CD4-positive, alpha-beta T cell (primary cell): ENCODE measurements around the gene AGBL1. TPM values are rescaled to one million over a fixed set of nuclear protein-coding genes. Genes with fewer than 3 reads are reported as not detected.

Experiments used
- ATAC-seq: fragments of 200-7000 bp; cut with Tn5 transposase; one replicate; pipeline ENCODE4 v1.10.0; 2022; ENCODE audit warnings: mild to moderate bottlenecking; ENCODE audit not compliant: poor library complexity
- CTCF ChIA-PET: fragments of 350-600 bp; sonication (Branson Sonifier 250); formaldehyde crosslinking; loops from one replicate; lab custom pipeline; 2021; ENCODE audit warnings: antibody characterized with exemption, inconsistent platforms; lab: Charles Lee
- POLR2A ChIA-PET: fragments of 350-600 bp; sonication (Branson Sonifier 250); formaldehyde crosslinking; loops from one replicate; lab custom pipeline; 2021; ENCODE audit warnings: antibody characterized with exemption, inconsistent platforms; lab: Charles Lee
- DNase-seq, 14 experiments: peaks; one replicate each; pipeline ENCODE4 v3.0.0-alpha.2; 2013 to 2020; ENCODE audit warnings: mixed read lengths in 2 of 14
- H3K27ac ChIP-seq, 2 donors: one replicate each; pipeline versions ENCODE4 v1.5.1 to v1.7.0; 2013; ENCODE audit warnings: low read length in 2 of 2, low read depth in 1 of 2, mild to moderate bottlenecking in 1 of 2
- H3K27me3 ChIP-seq, 2 experiments: 1 replicate in 1 of 2; 2 replicates in 1 of 2; pipeline versions ENCODE4 v1.6.1 to v1.7.0; 2013; ENCODE audit warnings: low read length in 2 of 2, control low read depth in 1 of 2, mild to moderate bottlenecking in 1 of 2, moderate library complexity in 1 of 2; ENCODE audit not compliant: insufficient read depth in 2 of 2, control insufficient read depth in 1 of 2
- H3K36me3 ChIP-seq: one replicate; pipeline ENCODE4 v1.6.1; 2013; ENCODE audit warnings: low read length, control low read depth; ENCODE audit not compliant: insufficient read depth
- H3K4me1 ChIP-seq: one replicate; pipeline ENCODE4 v1.6.1; 2013; ENCODE audit warnings: low read length, control low read depth; ENCODE audit not compliant: insufficient read depth
- H3K4me3 ChIP-seq: one replicate; pipeline ENCODE4 v1.5.1; 2013; ENCODE audit warnings: mild to moderate bottlenecking, low read length, moderate library complexity
- H3K9me3 ChIP-seq, 2 experiments: 1 replicate in 1 of 2; 2 replicates in 1 of 2; pipeline versions ENCODE4 v1.6.1 to v1.7.0; 2013; ENCODE audit warnings: low read length in 2 of 2, mild to moderate bottlenecking in 2 of 2, control low read depth in 1 of 2, moderate library complexity in 1 of 2; ENCODE audit not compliant: control insufficient read depth in 1 of 2, insufficient read depth in 1 of 2
- H3K27ac Mint-ChIP-seq: one replicate; pipeline ENCODE4 v1.8.0; 2020; ENCODE audit warnings: mixed read lengths
- H3K27me3 Mint-ChIP-seq: one replicate; pipeline ENCODE4 v1.8.0; 2021; ENCODE audit warnings: mixed read lengths
- H3K36me3 Mint-ChIP-seq: one replicate; pipeline ENCODE4 v1.8.0; 2021; ENCODE audit warnings: low read depth, mixed read lengths
- H3K4me1 Mint-ChIP-seq: one replicate; pipeline ENCODE4 v1.8.0; 2021; ENCODE audit warnings: low read depth, mixed read lengths
- H3K4me3 Mint-ChIP-seq: one replicate; pipeline ENCODE4 v1.8.0; 2020; ENCODE audit warnings: mild to moderate bottlenecking, mixed read lengths
- H3K9me3 Mint-ChIP-seq: one replicate; pipeline ENCODE4 v1.8.0; 2020; ENCODE audit warnings: mixed read lengths
- intact Hi-C, 2 experiments: fragments of 100-400 bp; cut with DNase I in 1 of 2; cut with micrococcal nuclease in 1 of 2; formaldehyde crosslinking; loops; one replicate each; pipeline versions ENCODE4 v1.15.1 to v1.9.0; 2023 to 2025; cut with DNase I, micrococcal nuclease
- total RNA-seq, 174 experiments: library from RNA in 2 of 174; stranded (reverse) in 2 of 174; gene quantifications; one replicate each; pipeline ENCODE4 v1.2.3 and lab custom pipeline; 2021 to 2026
- TF ChIP-seq, protein P1 (sequence below): fragments of 200-600 bp; IDR thresholded peaks from one replicate; pipeline ENCODE4 v1.8.0; 2022; ENCODE audit warnings: antibody characterized with exemption, mild to moderate bottlenecking

The AGBL1 gene
- total RNA-seq, 2 experiments from 2014 or later = not detected

DNA sequence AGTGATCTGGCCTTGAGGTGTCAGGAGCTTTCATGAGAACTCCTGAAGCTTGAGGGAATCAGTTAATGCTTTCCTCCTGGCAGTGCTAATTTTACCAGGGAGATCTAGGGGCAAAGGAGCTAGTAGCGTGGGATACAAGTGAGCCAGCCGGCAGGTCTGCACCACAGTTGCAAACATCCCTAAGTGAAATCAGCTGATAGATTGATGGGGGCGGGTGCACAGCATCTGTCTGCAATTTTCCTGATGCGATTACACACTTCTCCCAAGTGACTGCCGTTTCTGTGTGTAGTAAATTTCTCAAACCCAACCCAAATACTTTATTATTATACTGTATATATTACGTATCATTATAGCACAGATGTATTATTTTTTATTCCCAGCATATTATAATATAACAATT lies 304.5 kb downstream of the AGBL1 start:
- intact Hi-C loops = no loop called here
- H3K4me3 Mint-ChIP-seq = no peak overlapping the region
- no peaks in the 10 kb centered on the region for H3K9me3 ChIP-seq
- no peak for ATAC-seq
- no peaks in the 10 kb centered on the region for H3K36me3 ChIP-seq
- no peak overlapping the region for H3K27ac ChIP-seq
- peaks cover 0 to 6% of the 10 kb centered on the region in 2 experiments for H3K27me3 ChIP-seq
- peaks cover 10% of the 10 kb centered on the region for H3K27me3 Mint-ChIP-seq
- no peaks in the 10 kb centered on the region for H3K4me1 ChIP-seq
- H3K36me3 Mint-ChIP-seq = no peaks in the 10 kb centered on the region
- TF ChIP-seq, protein P1, sequence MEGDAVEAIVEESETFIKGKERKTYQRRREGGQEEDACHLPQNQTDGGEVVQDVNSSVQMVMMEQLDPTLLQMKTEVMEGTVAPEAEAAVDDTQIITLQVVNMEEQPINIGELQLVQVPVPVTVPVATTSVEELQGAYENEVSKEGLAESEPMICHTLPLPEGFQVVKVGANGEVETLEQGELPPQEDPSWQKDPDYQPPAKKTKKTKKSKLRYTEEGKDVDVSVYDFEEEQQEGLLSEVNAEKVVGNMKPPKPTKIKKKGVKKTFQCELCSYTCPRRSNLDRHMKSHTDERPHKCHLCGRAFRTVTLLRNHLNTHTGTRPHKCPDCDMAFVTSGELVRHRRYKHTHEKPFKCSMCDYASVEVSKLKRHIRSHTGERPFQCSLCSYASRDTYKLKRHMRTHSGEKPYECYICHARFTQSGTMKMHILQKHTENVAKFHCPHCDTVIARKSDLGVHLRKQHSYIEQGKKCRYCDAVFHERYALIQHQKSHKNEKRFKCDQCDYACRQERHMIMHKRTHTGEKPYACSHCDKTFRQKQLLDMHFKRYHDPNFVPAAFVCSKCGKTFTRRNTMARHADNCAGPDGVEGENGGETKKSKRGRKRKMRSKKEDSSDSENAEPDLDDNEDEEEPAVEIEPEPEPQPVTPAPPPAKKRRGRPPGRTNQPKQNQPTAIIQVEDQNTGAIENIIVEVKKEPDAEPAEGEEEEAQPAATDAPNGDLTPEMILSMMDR = no peak
- POLR2A ChIA-PET = no interaction called here
- H3K9me3 Mint-ChIP-seq = no peaks in the 10 kb centered on the region
- DNase-seq = no peak
- no peak overlapping the region for H3K27ac Mint-ChIP-seq
- no peaks in the 10 kb centered on the region for H3K4me1 Mint-ChIP-seq
- CTCF ChIA-PET = no interaction called here
- H3K4me3 ChIP-seq = no peak overlapping the region

DNA sequence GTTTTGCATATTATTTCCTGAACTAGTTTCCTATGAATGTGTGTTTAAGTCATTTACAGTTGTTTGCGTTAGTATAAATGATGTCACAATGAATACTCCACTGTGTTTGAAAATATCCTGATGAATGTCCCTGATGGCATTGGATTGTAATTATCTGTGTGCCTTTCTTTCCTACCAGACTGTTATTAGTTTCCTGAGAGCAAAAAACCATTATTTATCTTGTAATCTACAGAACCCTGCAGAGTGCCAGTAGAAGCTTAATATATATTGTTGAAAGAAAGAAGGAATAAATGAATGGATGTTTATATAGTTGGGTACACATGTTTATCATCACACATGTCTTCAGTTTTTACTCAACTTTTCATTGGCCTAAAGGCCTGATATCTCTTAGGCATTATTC lies 312.6 kb downstream of the AGBL1 start:
- peaks cover 0 to under 1% of the 10 kb centered on the region in 2 experiments for H3K27me3 ChIP-seq
- no peak for ATAC-seq
- H3K9me3 ChIP-seq = no peaks in the 10 kb centered on the region
- Mint-ChIP-seq H3K27me3 (peaks cover 7% of the 10 kb centered on the region), H3K36me3 (no peaks in the 10 kb centered on the region), H3K9me3 (no peaks in the 10 kb centered on the region), H3K27ac (no peak overlapping the region), H3K4me1 (no peaks in the 10 kb centered on the region), H3K4me3 (no peak overlapping the region)
- no peak overlapping the region for H3K4me3 ChIP-seq
- ChIA-PET POLR2A (no interaction called here), CTCF (no interaction called here)
- H3K4me1 ChIP-seq = no peaks in the 10 kb centered on the region
- TF ChIP-seq, protein P1 = no peak
- H3K36me3 ChIP-seq = no peaks in the 10 kb centered on the region
- intact Hi-C loops = no loop called here
- no peak overlapping the region for H3K27ac ChIP-seq
- DNase-seq = no peak

DNA sequence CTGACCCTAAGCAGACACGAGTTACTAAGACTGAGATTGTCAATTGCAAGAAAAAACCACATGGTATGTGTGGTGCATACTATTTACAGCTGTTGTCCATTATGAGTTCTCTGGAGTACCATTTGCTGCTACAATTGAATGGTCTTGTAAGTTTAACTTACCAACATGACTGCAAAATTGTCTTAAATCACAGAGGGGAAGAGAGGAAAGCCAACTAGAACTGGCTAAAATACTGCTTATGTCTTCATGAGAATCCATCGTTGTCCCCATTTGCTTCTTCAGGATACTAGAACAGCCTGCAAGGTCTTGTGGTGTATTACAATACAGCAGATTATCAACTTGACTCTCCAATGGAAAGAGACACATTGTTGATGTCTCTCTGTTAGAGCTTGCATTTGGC lies 313.2 kb downstream of the AGBL1 start:
- POLR2A ChIA-PET = no interaction called here
- H3K4me1 Mint-ChIP-seq = no peaks in the 10 kb centered on the region

More for the DNA sequence above, 313.2 kb downstream of the AGBL1 start:
- DNase-seq (no peak), ATAC-seq (no peak)
- Mint-ChIP-seq H3K36me3 (no peaks in the 10 kb centered on the region), H3K4me3 (no peak overlapping the region), H3K9me3 (no peaks in the 10 kb centered on the region), H3K27me3 (peaks cover 7% of the 10 kb centered on the region), H3K27ac (no peak overlapping the region)
- Histone ChIP-seq H3K9me3 (no peaks in the 10 kb centered on the region), H3K27ac (no peak overlapping the region), H3K4me3 (no peak overlapping the region), H3K4me1 (no peaks in the 10 kb centered on the region), H3K36me3 (no peaks in the 10 kb centered on the region), H3K27me3 (no peaks in the 10 kb centered on the region)
- TF ChIP-seq, protein P1 = no peak
- intact Hi-C loops = no loop called here
- CTCF ChIA-PET = no interaction called here
